Testis (tissue), 2 donors: ENCODE results near the gene USF1.

ENCODE experiments used
- CTCF ChIP-seq, 3 experiments: fragments of 450-650 bp in 2 of 3; fragments of 200-600 bp in 1 of 3; sonication (generic) in 1 of 3; IDR thresholded peaks; one replicate each; pipeline ENCODE4 v1.5.1; 2016 to 2019; ENCODE audit warnings: antibody characterized with exemption in 3 of 3, mild to moderate bottlenecking in 2 of 3, moderate library complexity in 1 of 3
- POLR2A ChIP-seq: fragments of 450-650 bp; IDR thresholded peaks from one replicate; pipeline ENCODE4 v1.6.1; 2017; ENCODE audit warnings: antibody characterized with exemption, mild to moderate bottlenecking, moderate library complexity

- TF ChIP-seq CTCF (IDR thresholded peaks at IDR 0.05) (no peak), POLR2A (no peak)
Observed at GRCh38 chr1:161009602-161010211, 36.1 kb downstream of the USF1 start.
